ENCODE measurements around the gene KIF18A. TPM values are rescaled to one million over a fixed set of nuclear protein-coding genes. Genes with fewer than 3 reads are reported as not detected.

KIF18A gene
- total and polyA plus RNA-seq, 2 of the 13 experiments (the other 11 are each of a cell fraction or from before 2014, with no cell fraction given): 3.4 to 14.4 TPM

GRCh38 chr11:28110108-28110820 lies 2.3 kb upstream of the KIF18A start (continued):
- TF ChIP-seq, protein P1, sequence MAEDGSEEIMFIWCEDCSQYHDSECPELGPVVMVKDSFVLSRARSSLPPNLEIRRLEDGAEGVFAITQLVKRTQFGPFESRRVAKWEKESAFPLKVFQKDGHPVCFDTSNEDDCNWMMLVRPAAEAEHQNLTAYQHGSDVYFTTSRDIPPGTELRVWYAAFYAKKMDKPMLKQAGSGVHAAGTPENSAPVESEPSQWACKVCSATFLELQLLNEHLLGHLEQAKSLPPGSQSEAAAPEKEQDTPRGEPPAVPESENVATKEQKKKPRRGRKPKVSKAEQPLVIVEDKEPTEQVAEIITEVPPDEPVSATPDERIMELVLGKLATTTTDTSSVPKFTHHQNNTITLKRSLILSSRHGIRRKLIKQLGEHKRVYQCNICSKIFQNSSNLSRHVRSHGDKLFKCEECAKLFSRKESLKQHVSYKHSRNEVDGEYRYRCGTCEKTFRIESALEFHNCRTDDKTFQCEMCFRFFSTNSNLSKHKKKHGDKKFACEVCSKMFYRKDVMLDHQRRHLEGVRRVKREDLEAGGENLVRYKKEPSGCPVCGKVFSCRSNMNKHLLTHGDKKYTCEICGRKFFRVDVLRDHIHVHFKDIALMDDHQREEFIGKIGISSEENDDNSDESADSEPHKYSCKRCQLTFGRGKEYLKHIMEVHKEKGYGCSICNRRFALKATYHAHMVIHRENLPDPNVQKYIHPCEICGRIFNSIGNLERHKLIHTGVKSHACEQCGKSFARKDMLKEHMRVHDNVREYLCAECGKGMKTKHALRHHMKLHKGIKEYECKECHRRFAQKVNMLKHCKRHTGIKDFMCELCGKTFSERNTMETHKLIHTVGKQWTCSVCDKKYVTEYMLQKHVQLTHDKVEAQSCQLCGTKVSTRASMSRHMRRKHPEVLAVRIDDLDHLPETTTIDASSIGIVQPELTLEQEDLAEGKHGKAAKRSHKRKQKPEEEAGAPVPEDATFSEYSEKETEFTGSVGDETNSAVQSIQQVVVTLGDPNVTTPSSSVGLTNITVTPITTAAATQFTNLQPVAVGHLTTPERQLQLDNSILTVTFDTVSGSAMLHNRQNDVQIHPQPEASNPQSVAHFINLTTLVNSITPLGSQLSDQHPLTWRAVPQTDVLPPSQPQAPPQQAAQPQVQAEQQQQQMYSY (CRISPR knock-in tag; IDR thresholded peaks at IDR 0.05): peak; percentile 47; the same call in 1 of the 2 replicates
- TF ChIP-seq ZNF616 (CRISPR knock-in tag; IDR thresholded peaks at IDR 0.05; ENCODE audit: low read depth): peak; percentile 95
- TF ChIP-seq HMGXB3 (CRISPR knock-in tag; IDR thresholded peaks at IDR 0.05; ENCODE audit: borderline replicate concordance): peak; percentile 81
- no peak for TF ChIP-seq HNRNPK (IDR thresholded peaks at IDR 0.05; ENCODE audit: low read depth, low read length, poor library complexity, severe bottlenecking)
- TF ChIP-seq ARNTL (CRISPR knock-in tag; IDR thresholded peaks at IDR 0.05): 0 out of 2 replicates have a peak, but pooled peaks have one; percentile 28
- TF ChIP-seq KDM5A (IDR thresholded peaks at IDR 0.05; ENCODE audit: borderline replicate concordance, low read length): peak; percentile 99
- TF ChIP-seq PHF20 (CRISPR knock-in tag; IDR thresholded peaks at IDR 0.05): peak; percentile 99
- TF ChIP-seq, protein P2, sequence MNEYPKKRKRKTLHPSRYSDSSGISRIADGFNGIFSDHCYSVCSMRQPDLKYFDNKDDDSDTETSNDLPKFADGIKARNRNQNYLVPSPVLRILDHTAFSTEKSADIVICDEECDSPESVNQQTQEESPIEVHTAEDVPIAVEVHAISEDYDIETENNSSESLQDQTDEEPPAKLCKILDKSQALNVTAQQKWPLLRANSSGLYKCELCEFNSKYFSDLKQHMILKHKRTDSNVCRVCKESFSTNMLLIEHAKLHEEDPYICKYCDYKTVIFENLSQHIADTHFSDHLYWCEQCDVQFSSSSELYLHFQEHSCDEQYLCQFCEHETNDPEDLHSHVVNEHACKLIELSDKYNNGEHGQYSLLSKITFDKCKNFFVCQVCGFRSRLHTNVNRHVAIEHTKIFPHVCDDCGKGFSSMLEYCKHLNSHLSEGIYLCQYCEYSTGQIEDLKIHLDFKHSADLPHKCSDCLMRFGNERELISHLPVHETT (CRISPR knock-in tag; conservative IDR thresholded peaks at IDR 0.05): peak; percentile 91
- TF ChIP-seq, protein P3, sequence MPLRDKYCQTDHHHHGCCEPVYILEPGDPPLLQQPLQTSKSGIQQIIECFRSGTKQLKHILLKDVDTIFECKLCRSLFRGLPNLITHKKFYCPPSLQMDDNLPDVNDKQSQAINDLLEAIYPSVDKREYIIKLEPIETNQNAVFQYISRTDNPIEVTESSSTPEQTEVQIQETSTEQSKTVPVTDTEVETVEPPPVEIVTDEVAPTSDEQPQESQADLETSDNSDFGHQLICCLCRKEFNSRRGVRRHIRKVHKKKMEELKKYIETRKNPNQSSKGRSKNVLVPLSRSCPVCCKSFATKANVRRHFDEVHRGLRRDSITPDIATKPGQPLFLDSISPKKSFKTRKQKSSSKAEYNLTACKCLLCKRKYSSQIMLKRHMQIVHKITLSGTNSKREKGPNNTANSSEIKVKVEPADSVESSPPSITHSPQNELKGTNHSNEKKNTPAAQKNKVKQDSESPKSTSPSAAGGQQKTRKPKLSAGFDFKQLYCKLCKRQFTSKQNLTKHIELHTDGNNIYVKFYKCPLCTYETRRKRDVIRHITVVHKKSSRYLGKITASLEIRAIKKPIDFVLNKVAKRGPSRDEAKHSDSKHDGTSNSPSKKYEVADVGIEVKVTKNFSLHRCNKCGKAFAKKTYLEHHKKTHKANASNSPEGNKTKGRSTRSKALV (CRISPR knock-in tag; IDR thresholded peaks at IDR 0.05): peak; percentile 70; the same call in 1 of the 2 replicates
- TF ChIP-seq ZNF570 (CRISPR knock-in tag; IDR thresholded peaks at IDR 0.05; ENCODE audit: borderline replicate concordance): no peak
- TF ChIP-seq SAFB2 (CRISPR knock-in tag; IDR thresholded peaks at IDR 0.05; ENCODE audit: borderline replicate concordance, low read depth): no peak
- TF ChIP-seq EEA1 (CRISPR knock-in tag; IDR thresholded peaks at IDR 0.05; ENCODE audit: borderline replicate concordance): no peak
- peak; percentile 59; the same call in 1 of the 2 replicates for TF ChIP-seq NRL (CRISPR knock-in tag; IDR thresholded peaks at IDR 0.05; ENCODE audit: borderline replicate concordance)
- TF ChIP-seq, protein P4, sequence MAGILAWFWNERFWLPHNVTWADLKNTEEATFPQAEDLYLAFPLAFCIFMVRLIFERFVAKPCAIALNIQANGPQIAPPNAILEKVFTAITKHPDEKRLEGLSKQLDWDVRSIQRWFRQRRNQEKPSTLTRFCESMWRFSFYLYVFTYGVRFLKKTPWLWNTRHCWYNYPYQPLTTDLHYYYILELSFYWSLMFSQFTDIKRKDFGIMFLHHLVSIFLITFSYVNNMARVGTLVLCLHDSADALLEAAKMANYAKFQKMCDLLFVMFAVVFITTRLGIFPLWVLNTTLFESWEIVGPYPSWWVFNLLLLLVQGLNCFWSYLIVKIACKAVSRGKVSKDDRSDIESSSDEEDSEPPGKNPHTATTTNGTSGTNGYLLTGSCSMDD (CRISPR knock-in tag; IDR thresholded peaks at IDR 0.05): peak; percentile 41; the same call in 1 of the 2 replicates
- TF ChIP-seq KDM6A (CRISPR knock-in tag; IDR thresholded peaks at IDR 0.05; ENCODE audit: low read depth): no peak
